ENCODE data around the gene RBM20. TPM values are rescaled to one million over a fixed set of nuclear protein-coding genes. Genes with fewer than 3 reads are reported as not detected.

The RBM20 gene
- polyA plus RNA-seq, 2 of the 4 experiments (the other 2 are of a cell fraction): 1.5 to 1.8 TPM

- Histone ChIP-seq H3K4me3 (no peak overlapping the region), H3K4me2 (no peak overlapping the region), H3K27ac (no peak overlapping the region), H3K9me3 (no peaks in the 10 kb centered on the region), H3K4me1 (peaks cover 10% of the 10 kb centered on the region; the same call in 2 of the 3 replicates)
- no peak for FAIRE-seq
- no peak for TF ChIP-seq ESRRA (IDR thresholded peaks at IDR 0.05; ENCODE audit: borderline replicate concordance, low read length)
- DNase-seq (ENCODE audit: low read depth in 1 of 2, low spot score in 1 of 2): no peak
- 74% methylated on average over 3 of the region's 3 CpGs for WGBS (ENCODE audit: missing lambda C conversion rate)
- POLR2A ChIA-PET: no interaction called here
- no peak for ATAC-seq
- CTCF ChIA-PET: interaction anchor here (0.6 to 1.0 kb wide), 4 partner anchors 9 to 33 kb away, joined by 3 read pairs; no protein-coding TSS in a partner anchor
These were observed 192.6 kb downstream of the RBM20 start for GRCh38 chr10:110836706-110837105.

GRCh38 chr10:110837418-110838171 lies 193.5 kb downstream of the RBM20 start:
- H3K4me1 ChIP-seq: peaks cover 10% of the 10 kb centered on the region; the same call in 2 of the 3 replicates
- H3K4me3 ChIP-seq: no peak overlapping the region
- DNase-seq (ENCODE audit: low read depth in 1 of 2, low spot score in 1 of 2) (no peak), ATAC-seq (no peak), FAIRE-seq (no peak)
- H3K27ac ChIP-seq: no peak overlapping the region
- CTCF ChIA-PET: interaction anchor here (0.7 kb wide), 1 partner anchor 19 kb away, joined by 3 read pairs; no protein-coding TSS in a partner anchor
- H3K4me2 ChIP-seq: no peak overlapping the region
- TF ChIP-seq JUN (IDR thresholded peaks at IDR 0.05) (no peak), SMC3 (IDR thresholded peaks at IDR 0.05) (no peak), EP300 (IDR thresholded peaks at IDR 0.05) (no peak), EHMT2 (IDR thresholded peaks at IDR 0.05; ENCODE audit: low read depth) (no peak), SREBF2 (IDR thresholded peaks at IDR 0.05) (no peak), TFCP2L1 (CRISPR knock-in tag; IDR thresholded peaks at IDR 0.05) (no peak), GATA3 (IDR thresholded peaks at IDR 0.05; ENCODE audit: borderline replicate concordance) (no peak), E2F6 (IDR thresholded peaks at IDR 0.05; ENCODE audit: borderline replicate concordance, low read depth) (no peak)
- POLR2A ChIA-PET: no interaction called here
- WGBS (ENCODE audit: missing lambda C conversion rate): 92% methylated on average over 2 of the region's 2 CpGs
- no peaks in the 10 kb centered on the region for H3K9me3 ChIP-seq

- WGBS (ENCODE audit: missing lambda C conversion rate): 50% methylated on average over 4 of the region's 5 CpGs
- ChIA-PET POLR2A (no interaction called here), CTCF (no interaction called here)
- FAIRE-seq (no peak), ATAC-seq (peak in 1 of 2 experiments; percentile 10; a peak in 2 of 6 replicates), DNase-seq (ENCODE audit: low read depth in 1 of 2, low spot score in 1 of 2) (peak in 1 of 2 experiments; percentile 41)
- H3K4me3 ChIP-seq: no peak overlapping the region
- H3K4me2 ChIP-seq: peak overlapping the region; percentile 21; the same call in 1 of the 3 replicates
- no peak for TF ChIP-seq CHD4 (IDR thresholded peaks at IDR 0.05; ENCODE audit: borderline replicate concordance)
- TF ChIP-seq KDM5A (IDR thresholded peaks at IDR 0.05): no peak
- TF ChIP-seq BHLHE40 (IDR thresholded peaks at IDR 0.05; ENCODE audit: low read depth, low read length): no peak
- no peak for TF ChIP-seq HEYL (CRISPR knock-in tag; IDR thresholded peaks at IDR 0.05)
- no peak for TF ChIP-seq ZFP36 (IDR thresholded peaks at IDR 0.05; ENCODE audit: borderline replicate concordance, partially characterized antibody)
- no peak for TF ChIP-seq JUNB (IDR thresholded peaks at IDR 0.05)
- TF ChIP-seq PHF8 (IDR thresholded peaks at IDR 0.05; ENCODE audit: borderline replicate concordance, low read depth): no peak
- no peak for TF ChIP-seq MYC (IDR thresholded peaks at IDR 0.05; ENCODE audit: borderline replicate concordance, low read length)
- TF ChIP-seq PBX3 (IDR thresholded peaks at IDR 0.05): no peak
- no peak for TF ChIP-seq RFX5 (IDR thresholded peaks at IDR 0.05)
- TF ChIP-seq TP53 (CRISPR knock-in tag; IDR thresholded peaks at IDR 0.05): no peak
- no peak for TF ChIP-seq MAX (IDR thresholded peaks at IDR 0.05)
- no peak for TF ChIP-seq USF2 (IDR thresholded peaks at IDR 0.05)
- H3K27ac ChIP-seq: peak overlapping the region; percentile 43 to 48; a peak in 3 of 6 replicates
- H3K4me1 ChIP-seq: peaks cover 12% of the 10 kb centered on the region; the same call in 2 of the 3 replicates
- H3K9me3 ChIP-seq: no peaks in the 10 kb centered on the region
These were observed 196.2 kb downstream of the RBM20 start for GRCh38 chr10:110840225-110840922.

Data from A549 (cell line).